ENCODE data around the gene LAMP5.

DNA sequence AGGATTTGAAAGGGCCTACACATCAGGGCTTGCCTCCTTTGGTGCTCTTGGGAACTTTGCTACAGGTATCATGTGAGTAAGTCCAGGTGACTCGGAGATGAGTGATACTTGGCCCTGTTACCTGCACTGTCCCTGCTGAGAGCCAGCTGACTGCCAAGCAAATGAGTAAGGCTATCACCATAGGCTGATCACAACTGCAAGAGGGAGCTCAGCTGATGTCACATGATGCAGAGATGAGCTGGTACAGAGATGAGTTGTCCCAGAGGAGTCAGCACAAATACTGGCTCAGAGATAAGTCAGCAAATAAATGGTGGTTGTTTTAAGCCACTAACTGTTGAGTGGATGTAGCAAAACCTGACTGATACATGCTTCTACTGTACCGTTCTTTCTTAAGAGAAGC, 41.4 kb downstream of the LAMP5 start:
- TF ChIP-seq, protein P1, sequence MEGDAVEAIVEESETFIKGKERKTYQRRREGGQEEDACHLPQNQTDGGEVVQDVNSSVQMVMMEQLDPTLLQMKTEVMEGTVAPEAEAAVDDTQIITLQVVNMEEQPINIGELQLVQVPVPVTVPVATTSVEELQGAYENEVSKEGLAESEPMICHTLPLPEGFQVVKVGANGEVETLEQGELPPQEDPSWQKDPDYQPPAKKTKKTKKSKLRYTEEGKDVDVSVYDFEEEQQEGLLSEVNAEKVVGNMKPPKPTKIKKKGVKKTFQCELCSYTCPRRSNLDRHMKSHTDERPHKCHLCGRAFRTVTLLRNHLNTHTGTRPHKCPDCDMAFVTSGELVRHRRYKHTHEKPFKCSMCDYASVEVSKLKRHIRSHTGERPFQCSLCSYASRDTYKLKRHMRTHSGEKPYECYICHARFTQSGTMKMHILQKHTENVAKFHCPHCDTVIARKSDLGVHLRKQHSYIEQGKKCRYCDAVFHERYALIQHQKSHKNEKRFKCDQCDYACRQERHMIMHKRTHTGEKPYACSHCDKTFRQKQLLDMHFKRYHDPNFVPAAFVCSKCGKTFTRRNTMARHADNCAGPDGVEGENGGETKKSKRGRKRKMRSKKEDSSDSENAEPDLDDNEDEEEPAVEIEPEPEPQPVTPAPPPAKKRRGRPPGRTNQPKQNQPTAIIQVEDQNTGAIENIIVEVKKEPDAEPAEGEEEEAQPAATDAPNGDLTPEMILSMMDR (IDR thresholded peaks at IDR 0.05; ENCODE audit: insufficient read depth, low read length, poor library complexity, severe bottlenecking) = no peak
- no peak for TF ChIP-seq EZH2phosphoT487 (conservative IDR thresholded peaks at IDR 0.05; ENCODE audit: low read length)

Measured in SU-DHL-6 (cell line).